GM10266 (cell line): ENCODE results near the gene PTPN14.
"Not testable (repeated sequence)": the region's sequence is repeated elsewhere in the genome, so short reads cannot be mapped to it uniquely, and the experiment has no call there.

Experiments used
- DNase-seq: peaks from one replicate; pipeline ENCODE4 v3.0.0; 2012; ENCODE audit errors: extremely low spot score
- TF ChIP-seq, protein P1 (sequence below): IDR thresholded peaks from 2 replicates; pipeline ENCODE4 v1.5.1; 2012; ENCODE audit warnings: mild to moderate bottlenecking, low read depth; ENCODE audit not compliant: control insufficient read depth, insufficient read depth; ENCODE audit errors: missing control alignments

PTPN14 gene

GRCh38 chr1:214551436-214552173 is at the start of gene PTPN14:
Gene PTPN14 (minus strand): TSS chr1:214551602. CDS start chr1:214464803, 86,799 bp downstream.
- peak; percentile 55 for DNase-seq
- TF ChIP-seq, protein P1, sequence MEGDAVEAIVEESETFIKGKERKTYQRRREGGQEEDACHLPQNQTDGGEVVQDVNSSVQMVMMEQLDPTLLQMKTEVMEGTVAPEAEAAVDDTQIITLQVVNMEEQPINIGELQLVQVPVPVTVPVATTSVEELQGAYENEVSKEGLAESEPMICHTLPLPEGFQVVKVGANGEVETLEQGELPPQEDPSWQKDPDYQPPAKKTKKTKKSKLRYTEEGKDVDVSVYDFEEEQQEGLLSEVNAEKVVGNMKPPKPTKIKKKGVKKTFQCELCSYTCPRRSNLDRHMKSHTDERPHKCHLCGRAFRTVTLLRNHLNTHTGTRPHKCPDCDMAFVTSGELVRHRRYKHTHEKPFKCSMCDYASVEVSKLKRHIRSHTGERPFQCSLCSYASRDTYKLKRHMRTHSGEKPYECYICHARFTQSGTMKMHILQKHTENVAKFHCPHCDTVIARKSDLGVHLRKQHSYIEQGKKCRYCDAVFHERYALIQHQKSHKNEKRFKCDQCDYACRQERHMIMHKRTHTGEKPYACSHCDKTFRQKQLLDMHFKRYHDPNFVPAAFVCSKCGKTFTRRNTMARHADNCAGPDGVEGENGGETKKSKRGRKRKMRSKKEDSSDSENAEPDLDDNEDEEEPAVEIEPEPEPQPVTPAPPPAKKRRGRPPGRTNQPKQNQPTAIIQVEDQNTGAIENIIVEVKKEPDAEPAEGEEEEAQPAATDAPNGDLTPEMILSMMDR, result no peak

- DNase-seq, result no peak
- TF ChIP-seq, protein P1, result no peak
These were observed 41.8 kb upstream of the PTPN14 start for GRCh38 chr1:214593158-214593557.

DNA sequence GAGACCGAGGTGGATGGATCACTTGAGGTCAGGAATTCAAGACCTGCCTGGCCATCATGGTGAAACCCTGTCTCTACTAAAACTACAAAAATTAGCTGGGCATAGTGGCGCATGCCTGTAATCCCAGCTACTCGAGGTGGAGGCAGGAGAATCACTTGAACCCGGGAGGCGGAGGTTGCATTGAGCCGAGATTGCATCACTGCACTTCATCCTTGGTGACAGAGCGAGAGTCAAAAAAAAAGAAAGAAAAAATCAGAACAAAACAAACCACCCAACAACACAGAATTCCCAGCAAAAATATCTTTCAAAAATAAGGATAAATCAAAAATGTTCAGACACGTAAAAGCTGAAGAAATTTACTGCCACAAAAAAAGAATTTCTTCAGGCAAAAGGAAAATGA is 40.5 kb upstream of the PTPN14 start:
- DNase-seq, result not testable (repeated sequence)

GRCh38 chr1:214590696-214591095 is 39.3 kb upstream of the PTPN14 start:
- TF ChIP-seq, protein P1, result no peak
- DNase-seq, result no peak

- no peak for DNase-seq
- TF ChIP-seq, protein P1, result no peak
These were observed 37.7 kb upstream of the PTPN14 start for GRCh38 chr1:214588963-214589597.

- DNase-seq, result no peak
- TF ChIP-seq, protein P1, result no peak
These were observed 35.8 kb upstream of the PTPN14 start for GRCh38 chr1:214587165-214587564.

DNA sequence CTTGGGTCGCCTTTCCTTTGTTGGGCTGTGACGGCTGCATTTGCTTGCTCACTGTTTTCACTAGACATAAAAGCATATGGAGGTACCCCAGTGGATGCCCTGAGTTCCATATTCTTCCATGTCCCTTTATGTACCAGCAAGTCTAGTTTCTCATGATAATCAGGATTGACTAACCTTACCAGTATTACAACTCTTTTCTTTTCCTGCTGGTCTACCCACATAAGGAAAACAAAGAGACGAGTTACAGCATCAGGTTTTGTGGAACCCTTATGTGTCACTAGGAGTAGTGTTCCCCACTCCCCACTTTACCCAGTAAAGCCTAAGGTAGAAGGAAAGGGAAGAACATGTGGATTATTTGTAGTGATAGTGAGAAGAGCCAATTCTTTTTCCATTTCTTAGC is 35.2 kb upstream of the PTPN14 start:
- DNase-seq, result no peak
- TF ChIP-seq, protein P1, result no peak
